IgD-negative memory B cell (primary cell): ENCODE results near the gene ARHGAP6. TPM values are rescaled to one million over a fixed set of nuclear protein-coding genes. Genes with fewer than 3 reads are reported as not detected.

Source experiments
- H3K27ac Mint-ChIP-seq, 3 donors: one replicate each; pipeline ENCODE4 v1.8.0; 2020 to 2022; ENCODE audit warnings: mild to moderate bottlenecking in 3 of 3, mixed read lengths in 3 of 3, moderate library complexity in 1 of 3
- H3K27me3 Mint-ChIP-seq: one replicate; pipeline ENCODE4 v1.8.0; 2021; ENCODE audit warnings: mixed read lengths
- H3K36me3 Mint-ChIP-seq: one replicate; pipeline ENCODE4 v1.8.0; 2020; ENCODE audit warnings: mild to moderate bottlenecking, mixed read lengths
- H3K4me1 Mint-ChIP-seq, 3 donors: one replicate each; pipeline ENCODE4 v1.8.0; 2020 to 2022; ENCODE audit warnings: mixed read lengths in 3 of 3, mild to moderate bottlenecking in 1 of 3
- H3K4me3 Mint-ChIP-seq, 4 donors: one replicate each; pipeline ENCODE4 v1.8.0; 2020 to 2022; ENCODE audit warnings: mild to moderate bottlenecking in 4 of 4, mixed read lengths in 4 of 4, moderate library complexity in 3 of 4
- H3K9me3 Mint-ChIP-seq, 3 donors: one replicate each; pipeline ENCODE4 v1.8.0; 2020 to 2021; ENCODE audit warnings: mixed read lengths in 3 of 3, mild to moderate bottlenecking in 1 of 3
- polyA plus RNA-seq: library from polyadenylated mRNA; unstranded; fragments of 300-500 nt; fragmentation: Illumina TruSeq; gene quantifications from one replicate; pipeline ENCODE4 v1.2.3, GENCODE V29; 2021

Gene ARHGAP6
- polyA plus RNA-seq, 1 donor from 2014 or later, result 0.97 TPM

DNA sequence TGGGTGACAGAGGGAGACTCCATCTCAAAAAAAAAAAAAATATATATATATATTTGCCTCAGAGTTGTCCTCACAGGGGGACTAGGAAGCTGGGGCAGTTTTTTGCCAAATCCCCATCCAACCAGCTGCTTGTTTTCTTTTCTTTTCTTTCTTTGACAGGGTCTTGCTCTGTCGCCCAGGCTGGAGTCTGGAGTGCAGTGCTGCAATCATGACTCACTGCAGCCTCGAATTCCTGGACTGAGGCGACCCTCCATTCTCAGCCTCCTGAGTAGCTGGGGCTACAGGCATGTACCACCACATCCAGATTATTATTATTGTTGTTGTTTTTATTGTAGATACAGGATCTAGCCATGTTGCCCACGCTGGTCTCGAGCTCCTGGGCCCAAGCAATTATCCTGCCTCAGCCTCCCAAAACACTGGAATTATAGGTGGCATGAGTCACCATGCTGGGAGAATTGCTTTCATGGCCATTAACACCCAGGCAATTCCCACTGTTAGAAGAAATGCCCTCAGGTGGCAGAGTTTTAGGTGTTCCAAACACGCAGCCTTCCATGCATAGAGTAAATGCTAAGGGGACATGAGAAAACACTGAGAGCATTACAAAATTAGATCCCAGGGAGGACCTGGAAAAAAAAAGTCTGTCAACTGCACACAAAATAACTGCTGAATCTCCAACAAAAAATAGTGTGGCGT is 98.0 kb downstream of the ARHGAP6 start:
- Mint-ChIP-seq H3K4me3 (no peak overlapping the region), H3K27me3 (no peaks in the 10 kb centered on the region), H3K36me3 (no peaks in the 10 kb centered on the region), H3K27ac (no peak overlapping the region), H3K4me1 (no peaks in the 10 kb centered on the region), H3K9me3 (peaks cover 0 to 3% (median 0%) of the 10 kb centered on the region in 3 donors)

DNA sequence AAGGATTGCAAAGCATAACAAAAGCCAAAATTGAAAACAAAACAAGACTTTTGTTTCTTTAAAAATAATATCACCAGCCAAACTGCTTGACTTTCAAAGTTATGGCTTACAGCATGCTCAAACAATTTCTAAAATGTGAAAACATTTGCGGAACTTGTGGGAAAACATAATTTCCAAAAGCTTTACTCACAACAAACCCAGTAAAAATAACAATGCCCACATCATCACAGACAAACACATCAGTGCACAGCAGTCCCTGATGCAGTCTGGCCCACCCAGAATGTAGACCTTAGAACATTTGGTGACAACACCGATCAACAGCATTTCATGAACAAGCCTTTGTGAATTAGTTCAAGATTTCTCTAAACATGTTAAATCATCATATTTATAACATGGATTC is 98.9 kb downstream of the ARHGAP6 start:
- no peak overlapping the region for H3K27ac Mint-ChIP-seq
- peaks cover 0 to 3% (median 0%) of the 10 kb centered on the region in 3 donors for H3K9me3 Mint-ChIP-seq
- H3K4me3 Mint-ChIP-seq, result no peak overlapping the region

DNA sequence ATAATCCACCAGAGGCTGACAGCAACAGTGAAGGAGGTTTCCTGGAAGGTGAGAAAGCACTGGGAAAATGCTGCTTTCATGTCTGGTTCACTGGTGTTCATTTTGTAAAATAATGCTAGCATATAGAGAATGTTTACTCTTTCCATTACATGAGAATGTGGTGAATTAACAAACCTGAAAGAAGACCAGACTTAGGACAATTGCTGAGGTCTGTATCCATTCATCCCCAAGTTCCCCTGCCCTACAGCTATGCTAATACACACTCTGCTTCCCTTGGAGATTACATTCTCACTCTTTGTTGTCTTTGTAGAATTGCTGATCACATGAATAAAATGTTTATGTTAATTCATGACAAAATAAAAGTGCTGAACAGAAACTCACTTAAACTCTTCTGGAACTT is 99.5 kb downstream of the ARHGAP6 start:
- H3K4me3 Mint-ChIP-seq, result no peak overlapping the region
- no peaks in the 10 kb centered on the region for H3K4me1 Mint-ChIP-seq

More for the DNA sequence above, 98.9 kb downstream of the ARHGAP6 start:
- H3K36me3 Mint-ChIP-seq, result no peaks in the 10 kb centered on the region
- no peaks in the 10 kb centered on the region for H3K27me3 Mint-ChIP-seq
- H3K4me1 Mint-ChIP-seq, result no peaks in the 10 kb centered on the region

DNA sequence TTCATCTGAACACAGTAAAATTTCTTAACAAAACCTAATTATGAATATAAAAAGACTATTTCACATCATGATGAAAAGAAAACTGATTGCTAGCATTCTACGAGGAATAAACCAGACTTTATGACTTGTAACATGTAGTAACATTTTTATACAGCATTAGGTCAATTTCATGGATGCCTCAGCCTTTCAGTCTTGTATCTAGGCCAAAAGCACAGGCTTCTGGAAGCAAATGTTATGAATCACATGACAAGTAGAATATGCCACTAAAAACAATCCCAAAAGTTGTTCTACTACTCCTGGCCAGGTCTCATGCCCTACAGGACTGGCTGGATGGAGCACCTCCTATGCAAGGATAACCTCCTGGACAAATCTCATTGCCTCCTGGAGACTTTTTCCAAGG is 101.2 kb downstream of the ARHGAP6 start:
- Mint-ChIP-seq H3K4me3 (no peak overlapping the region), H3K4me1 (no peaks in the 10 kb centered on the region), H3K36me3 (no peaks in the 10 kb centered on the region), H3K9me3 (no peaks in the 10 kb centered on the region), H3K27me3 (no peaks in the 10 kb centered on the region), H3K27ac (no peak overlapping the region)

More for the DNA sequence above, 99.5 kb downstream of the ARHGAP6 start:
- no peaks in the 10 kb centered on the region for H3K36me3 Mint-ChIP-seq
- H3K9me3 Mint-ChIP-seq, result peaks cover 0 to 3% (median 0%) of the 10 kb centered on the region in 3 donors
- H3K27me3 Mint-ChIP-seq, result no peaks in the 10 kb centered on the region
- H3K27ac Mint-ChIP-seq, result no peak overlapping the region

DNA sequence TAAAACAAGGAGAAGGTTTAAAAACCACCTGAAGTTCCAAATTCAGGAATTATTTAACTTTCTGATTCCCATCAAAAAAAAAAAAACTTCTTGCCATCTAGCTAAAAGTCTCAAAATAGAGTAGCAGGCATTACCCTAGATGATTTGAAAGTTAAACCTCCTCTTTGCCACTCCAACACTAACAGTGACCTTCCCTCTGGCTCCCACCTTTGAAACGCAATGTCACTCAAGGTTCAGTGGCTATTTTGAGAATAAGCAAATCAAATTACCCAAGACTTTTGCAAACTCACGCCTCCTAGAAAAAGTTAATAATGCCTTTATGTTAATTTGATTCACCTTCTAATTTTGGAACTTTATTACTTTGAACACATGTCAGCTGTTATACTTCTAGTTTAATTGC is 103.2 kb downstream of the ARHGAP6 start:
- Mint-ChIP-seq H3K4me1 (no peaks in the 10 kb centered on the region), H3K9me3 (no peaks in the 10 kb centered on the region), H3K36me3 (no peaks in the 10 kb centered on the region), H3K27ac (no peak overlapping the region), H3K4me3 (no peak overlapping the region), H3K27me3 (no peaks in the 10 kb centered on the region)

DNA sequence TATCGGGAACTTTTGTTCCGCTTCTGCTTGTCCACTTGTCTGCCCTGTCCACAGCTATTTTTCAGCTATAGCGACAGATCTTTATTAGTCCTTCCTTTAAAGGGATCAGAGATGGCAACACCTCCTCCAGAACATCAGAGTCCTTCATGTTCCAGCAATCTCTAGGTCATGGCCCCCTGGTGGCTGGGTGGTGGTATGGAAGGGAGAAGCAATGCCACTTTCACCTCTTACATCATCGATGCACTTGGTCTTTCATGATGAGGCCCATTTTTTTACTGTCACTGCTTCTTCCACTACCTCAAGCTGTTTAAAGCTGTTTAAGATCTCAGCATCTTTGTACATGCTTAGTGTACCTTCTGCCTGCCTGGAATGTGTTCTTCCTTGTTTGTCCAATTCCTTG is 106.7 kb downstream of the ARHGAP6 start:
- Mint-ChIP-seq H3K4me3 (no peak overlapping the region), H3K27ac (no peak overlapping the region), H3K36me3 (no peaks in the 10 kb centered on the region), H3K27me3 (peaks cover 1% of the 10 kb centered on the region), H3K4me1 (no peaks in the 10 kb centered on the region), H3K9me3 (peaks cover 0 to 1% (median 0%) of the 10 kb centered on the region in 3 donors)

DNA sequence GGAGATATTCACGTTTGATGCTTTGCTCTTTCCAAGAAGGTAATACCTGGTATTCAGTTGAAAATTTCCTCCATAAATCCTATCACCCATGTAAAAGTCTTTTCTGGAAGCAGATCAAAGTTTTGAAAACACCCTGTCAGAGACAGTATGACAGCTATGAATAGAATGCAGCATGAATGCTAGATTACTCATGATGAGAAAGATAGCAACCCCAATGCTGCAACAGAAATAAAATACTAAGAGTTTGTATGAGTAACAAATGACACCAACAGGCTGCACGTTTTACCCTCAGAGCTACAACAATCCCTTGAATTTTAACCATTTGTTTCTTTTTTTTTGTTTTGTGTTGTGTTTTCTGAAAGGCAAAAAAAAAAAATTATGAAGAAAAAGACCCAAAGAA is 108.6 kb downstream of the ARHGAP6 start:
- H3K27ac Mint-ChIP-seq, result no peak overlapping the region
- H3K4me3 Mint-ChIP-seq, result no peak overlapping the region

DNA sequence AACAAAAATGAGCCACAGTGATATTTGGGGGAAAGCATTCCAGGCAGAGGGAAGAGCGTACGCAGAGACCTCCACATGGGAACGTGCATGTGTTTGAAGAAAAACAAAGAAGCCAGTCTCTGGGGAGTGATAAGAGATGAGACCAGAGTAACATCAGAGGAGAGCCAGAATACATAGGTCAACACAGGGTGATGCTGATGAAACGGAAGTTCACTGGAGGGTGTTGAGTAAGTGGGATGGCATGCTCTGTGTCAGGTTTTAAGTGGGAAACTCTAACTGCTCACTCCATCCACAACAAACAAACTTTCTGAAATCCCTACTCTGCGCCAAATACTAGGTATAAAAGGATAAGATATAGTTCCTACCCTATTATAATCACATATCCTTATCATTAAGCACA is 110.0 kb downstream of the ARHGAP6 start:
- peaks cover 0 to 1% (median 0%) of the 10 kb centered on the region in 3 donors for H3K9me3 Mint-ChIP-seq
- H3K4me1 Mint-ChIP-seq, result no peaks in the 10 kb centered on the region
- peaks cover 4% of the 10 kb centered on the region for H3K27me3 Mint-ChIP-seq
- H3K4me3 Mint-ChIP-seq, result no peak overlapping the region
- H3K36me3 Mint-ChIP-seq, result peaks cover 1% of the 10 kb centered on the region
- no peak overlapping the region for H3K27ac Mint-ChIP-seq

More for the DNA sequence above, 108.6 kb downstream of the ARHGAP6 start:
- Mint-ChIP-seq H3K27me3 (peaks cover 3% of the 10 kb centered on the region), H3K4me1 (no peaks in the 10 kb centered on the region), H3K9me3 (peaks cover 0 to 1% (median 0%) of the 10 kb centered on the region in 3 donors), H3K36me3 (no peaks in the 10 kb centered on the region)

DNA sequence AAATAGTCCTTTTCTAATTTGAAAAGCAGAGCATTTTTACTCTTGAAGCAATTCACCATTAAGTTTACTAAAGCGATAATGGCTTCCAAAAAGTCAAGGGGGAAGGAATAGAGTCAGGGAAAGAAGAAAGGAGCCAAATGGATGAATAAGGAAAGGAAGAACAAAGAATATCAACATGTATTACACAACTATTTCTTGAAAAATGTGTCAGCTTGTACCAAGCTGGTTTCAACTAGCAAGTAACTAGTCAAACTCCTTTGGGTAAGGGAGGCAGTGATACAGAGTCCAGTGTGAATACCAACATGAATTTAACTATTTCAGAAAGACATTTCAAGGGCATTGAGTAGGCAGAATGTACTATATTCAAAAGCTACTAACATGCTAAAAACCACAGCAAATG is 112.1 kb downstream of the ARHGAP6 start:
- Mint-ChIP-seq H3K9me3 (peaks cover 0 to 2% (median 1%) of the 10 kb centered on the region in 3 donors), H3K4me3 (no peak overlapping the region), H3K36me3 (peaks cover 1% of the 10 kb centered on the region), H3K4me1 (no peaks in the 10 kb centered on the region), H3K27ac (no peak overlapping the region), H3K27me3 (peaks cover 11% of the 10 kb centered on the region)

DNA sequence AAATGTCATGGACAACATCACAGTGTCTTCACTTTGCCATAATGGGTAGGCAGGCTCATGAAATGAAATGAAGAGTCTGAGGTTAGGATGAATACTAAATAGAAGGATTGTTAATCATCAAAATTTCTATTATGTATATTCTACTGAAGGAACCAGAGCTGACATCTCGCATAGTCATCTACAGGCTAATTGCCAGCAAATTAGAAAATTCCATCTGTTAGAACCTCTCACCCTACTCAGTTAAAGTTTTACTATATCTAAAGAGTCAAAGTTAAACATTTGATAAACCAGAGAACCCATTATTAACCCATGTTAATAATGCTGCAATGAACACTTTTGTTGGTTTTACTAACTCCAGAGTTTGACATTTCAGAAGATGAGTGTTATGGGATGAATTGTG is 114.6 kb downstream of the ARHGAP6 start:
- Mint-ChIP-seq H3K27ac (no peak overlapping the region), H3K36me3 (peaks cover 4% of the 10 kb centered on the region), H3K4me1 (no peaks in the 10 kb centered on the region), H3K27me3 (peaks cover 11% of the 10 kb centered on the region), H3K9me3 (peaks cover 0 to 2% (median 1%) of the 10 kb centered on the region in 3 donors), H3K4me3 (no peak overlapping the region)

DNA sequence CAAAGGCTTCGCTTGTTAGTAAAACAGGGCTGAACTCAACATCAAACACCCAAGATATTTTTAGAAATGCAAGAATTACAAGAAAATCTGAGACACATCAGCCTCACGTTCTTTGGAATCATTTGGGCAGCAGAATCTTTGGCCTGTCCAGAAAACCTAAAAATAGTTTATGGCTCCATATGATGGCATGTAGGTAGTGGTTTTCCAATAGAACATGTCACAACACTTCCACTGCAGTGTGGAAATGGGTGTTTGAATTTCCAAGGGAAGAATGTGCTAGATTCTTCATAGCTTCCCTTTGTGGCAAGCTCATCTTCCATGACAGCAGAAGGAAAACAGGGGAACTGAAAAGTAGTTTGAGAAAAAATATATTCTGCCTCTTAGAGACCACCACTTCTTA is 118.8 kb downstream of the ARHGAP6 start:
- H3K4me3 Mint-ChIP-seq, result no peak overlapping the region
- no peaks in the 10 kb centered on the region for H3K4me1 Mint-ChIP-seq
- peaks cover 14% of the 10 kb centered on the region for H3K27me3 Mint-ChIP-seq
- peaks cover 4% of the 10 kb centered on the region for H3K36me3 Mint-ChIP-seq
- peaks cover 0 to 2% (median 0%) of the 10 kb centered on the region in 3 donors for H3K9me3 Mint-ChIP-seq
- no peak overlapping the region for H3K27ac Mint-ChIP-seq

DNA sequence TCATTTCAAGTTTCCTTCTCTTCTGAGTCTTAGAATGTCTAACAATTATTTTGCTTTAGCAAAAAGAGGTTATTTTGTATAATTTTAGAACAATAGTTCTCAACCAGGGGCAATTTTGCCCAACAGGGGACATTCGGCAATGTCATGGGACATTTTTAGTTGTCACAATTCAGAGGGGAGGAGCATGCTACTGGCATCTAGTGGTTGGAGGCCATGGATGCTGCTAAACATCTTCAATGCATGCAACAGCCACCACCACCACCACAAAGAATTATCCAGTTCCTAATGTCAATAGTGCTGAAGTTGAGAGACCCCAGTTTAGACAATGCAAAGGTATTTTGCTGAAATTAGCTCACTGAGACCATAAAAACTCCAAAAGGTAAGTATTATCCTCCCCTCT is 122.5 kb downstream of the ARHGAP6 start:
- peaks cover 2% of the 10 kb centered on the region for H3K36me3 Mint-ChIP-seq
- no peak overlapping the region for H3K27ac Mint-ChIP-seq
- no peaks in the 10 kb centered on the region for H3K9me3 Mint-ChIP-seq
- H3K4me3 Mint-ChIP-seq, result no peak overlapping the region
- H3K4me1 Mint-ChIP-seq, result no peaks in the 10 kb centered on the region
- peaks cover 9% of the 10 kb centered on the region for H3K27me3 Mint-ChIP-seq

DNA sequence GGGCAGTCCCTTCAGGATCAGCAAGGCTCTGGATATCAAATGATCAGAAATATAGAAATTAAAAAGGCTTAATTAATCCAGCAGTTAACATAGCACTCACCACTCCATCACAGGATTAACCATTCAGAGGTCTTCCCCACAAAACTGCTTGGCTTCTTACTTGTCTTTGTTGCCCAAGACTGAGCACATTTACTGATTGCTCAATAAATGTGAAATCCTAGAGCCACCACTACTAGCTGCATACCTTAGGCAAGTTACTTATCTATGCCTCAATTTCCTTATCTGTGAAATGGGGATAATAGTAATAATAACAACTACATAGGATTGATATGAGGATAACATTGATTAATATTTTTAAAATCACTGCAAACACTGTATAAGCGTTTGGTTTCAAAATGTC is 124.2 kb downstream of the ARHGAP6 start:
- H3K27ac Mint-ChIP-seq, result no peak overlapping the region
- H3K4me3 Mint-ChIP-seq, result no peak overlapping the region
- H3K36me3 Mint-ChIP-seq, result no peaks in the 10 kb centered on the region
- peaks cover 9% of the 10 kb centered on the region for H3K27me3 Mint-ChIP-seq
- H3K4me1 Mint-ChIP-seq, result no peaks in the 10 kb centered on the region
- H3K9me3 Mint-ChIP-seq, result no peaks in the 10 kb centered on the region

DNA sequence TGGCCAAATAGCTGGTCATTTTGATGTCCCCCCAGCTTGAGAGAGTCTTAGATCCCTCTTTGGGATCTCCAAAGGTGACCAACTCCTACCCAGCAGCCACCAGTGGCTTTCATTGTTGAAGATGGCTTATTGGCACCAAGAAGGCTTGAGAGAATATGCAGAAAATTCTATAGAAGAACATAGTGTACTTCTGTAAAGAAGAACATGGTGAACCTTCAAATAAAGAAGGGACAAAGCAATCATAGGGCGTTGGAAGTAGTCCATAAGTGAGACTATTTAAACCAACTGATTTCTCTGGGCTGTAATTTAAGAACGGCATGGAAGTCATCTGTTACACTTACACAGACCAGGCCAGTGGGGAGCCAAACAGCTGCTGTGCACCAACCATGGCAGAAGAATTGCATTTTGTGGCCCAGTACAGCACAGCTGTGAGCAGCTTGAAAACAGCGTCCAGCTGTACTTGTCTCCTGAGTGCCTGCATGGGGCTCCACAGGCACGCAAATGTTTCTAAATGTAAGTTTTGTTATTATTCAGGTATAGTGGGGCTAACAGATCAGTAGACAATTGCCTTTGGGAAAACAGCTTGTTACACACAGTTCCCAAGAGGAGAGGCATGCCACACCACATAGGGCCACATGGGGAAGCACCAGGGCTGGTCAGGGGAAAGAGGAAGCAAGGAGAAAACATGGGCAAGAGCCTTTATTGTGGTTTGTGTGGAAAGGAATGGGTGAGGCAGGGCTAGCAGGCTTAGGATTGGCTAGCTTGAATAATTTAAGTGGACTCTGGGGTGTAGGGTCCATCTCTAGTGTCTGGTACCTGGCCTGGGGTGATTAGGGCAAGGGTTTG is 125.0 kb downstream of the ARHGAP6 start:
- H3K4me1 Mint-ChIP-seq, result no peaks in the 10 kb centered on the region

DNA sequence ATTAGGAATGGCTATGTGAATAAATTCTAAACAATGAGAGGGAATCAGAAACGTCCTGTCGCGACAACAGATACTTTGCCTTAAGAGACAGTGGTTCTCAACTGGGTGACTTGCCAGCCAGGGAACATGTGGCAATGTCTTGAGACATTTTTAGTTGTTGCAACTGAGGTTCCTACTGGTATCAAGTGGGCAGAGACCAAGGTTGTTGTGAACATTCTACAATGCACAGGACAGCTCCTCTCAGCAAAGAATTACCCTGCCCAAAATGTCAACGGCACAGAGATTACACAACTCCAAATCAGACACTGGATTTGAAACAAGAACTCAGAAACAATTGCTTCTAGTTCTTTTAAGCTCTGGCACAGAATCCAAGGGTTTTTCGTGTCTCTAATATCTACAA is 128.6 kb downstream of the ARHGAP6 start:
- H3K9me3 Mint-ChIP-seq, result no peaks in the 10 kb centered on the region
- H3K27ac Mint-ChIP-seq, result no peak overlapping the region
- no peaks in the 10 kb centered on the region for H3K36me3 Mint-ChIP-seq
- H3K4me1 Mint-ChIP-seq, result peaks cover 0 to 5% (median 0%) of the 10 kb centered on the region in 3 donors
- H3K27me3 Mint-ChIP-seq, result peaks cover 6% of the 10 kb centered on the region
- H3K4me3 Mint-ChIP-seq, result no peak overlapping the region

More for the DNA sequence above, 125.0 kb downstream of the ARHGAP6 start:
- H3K27ac Mint-ChIP-seq, result no peak overlapping the region
- peaks cover 10% of the 10 kb centered on the region for H3K27me3 Mint-ChIP-seq
- H3K36me3 Mint-ChIP-seq, result no peaks in the 10 kb centered on the region
- no peaks in the 10 kb centered on the region for H3K9me3 Mint-ChIP-seq
- no peak overlapping the region for H3K4me3 Mint-ChIP-seq
